CD4-positive, alpha-beta T cell treated with Interleukin-10 for 1 hour (primary cell): ENCODE results near the gene RAMP3.

ENCODE experiments used
- DNase-seq: peaks from one replicate; pipeline ENCODE4 v3.0.0-alpha.2; 2020

Gene RAMP3

GRCh38 chr7:45181286-45181960 is 23.8 kb downstream of the RAMP3 start:
- DNase-seq: no peak

- no peak for DNase-seq
Observed at GRCh38 chr7:45181991-45182855, 24.6 kb downstream of the RAMP3 start.

GRCh38 chr7:45182856-45183710 is 25.5 kb downstream of the RAMP3 start:
- no peak for DNase-seq

GRCh38 chr7:45183711-45184210 is 26.2 kb downstream of the RAMP3 start:
- DNase-seq: no peak

- DNase-seq: no peak
Observed at GRCh38 chr7:45184326-45185027, 26.9 kb downstream of the RAMP3 start.

DNA sequence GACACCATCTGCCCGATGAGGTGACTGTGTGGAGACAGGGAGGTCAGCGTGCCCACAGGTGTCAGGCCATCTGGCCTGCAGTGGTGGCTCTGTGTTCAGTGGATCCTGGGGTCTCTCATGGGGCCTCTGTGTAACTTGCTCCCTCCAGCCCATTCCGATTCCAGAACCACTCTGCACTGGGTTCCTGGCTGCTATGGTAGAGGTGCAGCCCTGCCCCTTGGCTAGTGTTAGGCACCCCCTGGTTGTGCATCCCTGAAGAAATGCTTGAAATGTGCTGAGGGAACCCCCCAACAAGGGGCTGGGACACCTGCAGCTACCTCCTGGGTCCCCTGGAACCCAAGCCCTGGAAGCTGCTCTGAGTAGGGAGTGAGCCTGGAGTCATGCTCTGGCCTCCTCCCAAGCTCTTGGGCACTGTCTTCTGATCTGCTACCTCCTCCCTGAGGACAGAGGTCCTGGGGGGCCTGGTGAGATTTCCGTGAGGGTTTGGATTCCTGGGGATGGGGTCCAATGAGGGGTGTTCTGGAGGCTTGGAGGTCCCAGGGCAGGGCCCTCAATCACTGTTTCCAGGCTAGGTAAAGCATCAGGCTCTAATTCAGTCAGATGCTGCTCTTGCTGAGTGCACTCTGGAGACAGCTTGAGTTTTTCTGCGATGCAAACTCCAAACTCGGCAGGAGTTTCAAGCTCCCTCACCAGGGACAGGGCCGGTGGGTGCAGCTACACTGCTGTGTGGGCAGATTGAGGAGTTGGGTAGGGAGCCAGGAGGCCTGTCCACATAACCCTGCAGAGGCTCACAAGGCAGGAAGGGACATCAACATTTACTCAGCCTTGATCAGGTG is 27.7 kb downstream of the RAMP3 start:
- DNase-seq: no peak

GRCh38 chr7:45185864-45186250 is 28.3 kb downstream of the RAMP3 start:
- no peak for DNase-seq

- no peak for DNase-seq
Observed at GRCh38 chr7:45186261-45186813, 28.7 kb downstream of the RAMP3 start.

- no peak for DNase-seq
Observed at GRCh38 chr7:45187089-45187945, 29.7 kb downstream of the RAMP3 start.

- no peak for DNase-seq
Observed at GRCh38 chr7:45187946-45188411, 30.4 kb downstream of the RAMP3 start.

- no peak for DNase-seq
Observed at GRCh38 chr7:45188736-45189135, 31.1 kb downstream of the RAMP3 start.

DNA sequence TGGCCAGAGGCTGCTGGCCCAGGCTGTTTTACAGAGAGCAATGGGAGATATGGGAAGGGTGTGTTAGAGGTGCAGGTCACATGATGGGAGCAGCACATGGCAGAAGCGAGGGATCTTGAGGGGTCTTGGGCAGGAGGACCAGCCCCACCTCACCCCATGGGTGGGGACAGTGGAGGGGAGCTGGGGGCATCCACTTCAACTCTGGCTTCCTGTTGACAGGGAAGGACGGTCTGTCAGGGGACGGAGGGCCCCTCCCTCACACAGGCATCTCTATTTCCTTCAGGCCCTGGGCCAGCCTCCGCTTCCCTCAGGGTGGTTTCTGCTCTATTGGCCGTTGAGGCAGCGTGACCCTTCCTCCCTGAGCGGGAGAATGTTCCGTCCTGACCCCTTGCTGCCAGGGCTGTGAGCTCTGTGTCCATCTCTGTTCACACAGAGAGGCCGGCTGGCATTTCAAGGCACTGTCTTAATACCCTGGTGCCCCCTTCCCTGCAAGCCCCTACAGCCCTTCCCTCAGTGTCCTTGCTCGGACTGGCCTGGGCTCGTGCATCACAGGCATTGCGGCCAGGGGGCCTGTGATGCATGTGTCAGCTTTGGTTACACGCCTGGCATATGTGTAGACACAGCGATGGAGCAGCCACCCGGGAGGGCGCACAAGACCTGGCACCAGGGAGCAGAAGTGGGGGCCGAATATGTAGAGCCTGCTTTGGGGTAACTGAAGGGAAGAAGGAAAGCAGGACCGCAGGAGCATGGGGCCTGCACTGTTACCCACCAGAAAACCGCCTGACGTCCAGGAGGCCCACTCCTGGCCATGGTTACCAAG is 31.8 kb downstream of the RAMP3 start:
- DNase-seq: no peak

GRCh38 chr7:45190406-45191165 is 33.0 kb downstream of the RAMP3 start:
- no peak for DNase-seq

- no peak for DNase-seq
Observed at GRCh38 chr7:45191396-45191795, 33.8 kb downstream of the RAMP3 start.

DNA sequence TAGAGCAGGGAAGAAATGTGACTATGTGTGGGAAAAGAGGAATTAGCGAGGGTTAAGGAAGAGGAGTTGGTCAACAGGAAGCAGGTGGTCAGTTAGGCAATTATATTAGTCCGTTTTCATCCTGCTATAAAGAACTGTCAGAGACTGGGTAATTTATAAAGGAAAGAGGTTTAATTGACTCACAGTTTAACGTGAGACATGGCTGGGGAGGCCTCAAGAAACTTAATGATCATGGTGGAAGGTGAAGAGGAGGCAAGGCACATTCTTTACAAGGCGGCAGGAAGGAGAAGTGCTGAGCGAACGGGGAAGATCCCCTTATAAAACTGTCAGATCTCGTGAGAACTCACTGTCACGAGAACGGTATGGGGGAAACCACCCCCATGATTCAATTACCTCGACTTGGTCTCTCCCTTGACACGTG is 35.0 kb downstream of the RAMP3 start:
- DNase-seq: no peak

DNA sequence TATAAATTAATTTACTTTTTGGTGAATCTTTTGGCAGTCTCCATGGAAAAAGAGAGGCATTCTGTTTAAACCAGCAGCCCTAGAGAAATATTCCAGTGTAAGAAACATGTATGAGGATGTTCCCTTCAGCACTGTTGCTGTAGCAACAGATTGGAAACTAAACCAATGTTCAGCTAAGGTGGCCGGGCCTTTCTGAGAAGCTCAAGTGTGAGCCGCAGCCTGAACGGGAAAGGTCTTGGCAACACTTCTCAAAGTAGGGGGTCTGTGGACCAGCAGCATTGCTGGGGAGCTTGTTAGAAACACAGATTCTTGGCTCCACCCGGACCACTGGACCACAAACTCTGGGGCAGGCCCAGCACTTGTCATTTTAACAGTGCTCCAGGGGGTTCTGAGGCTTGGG is 36.2 kb downstream of the RAMP3 start:
- DNase-seq: no peak

GRCh38 chr7:45196374-45196773 is 38.8 kb downstream of the RAMP3 start:
- no peak for DNase-seq

DNA sequence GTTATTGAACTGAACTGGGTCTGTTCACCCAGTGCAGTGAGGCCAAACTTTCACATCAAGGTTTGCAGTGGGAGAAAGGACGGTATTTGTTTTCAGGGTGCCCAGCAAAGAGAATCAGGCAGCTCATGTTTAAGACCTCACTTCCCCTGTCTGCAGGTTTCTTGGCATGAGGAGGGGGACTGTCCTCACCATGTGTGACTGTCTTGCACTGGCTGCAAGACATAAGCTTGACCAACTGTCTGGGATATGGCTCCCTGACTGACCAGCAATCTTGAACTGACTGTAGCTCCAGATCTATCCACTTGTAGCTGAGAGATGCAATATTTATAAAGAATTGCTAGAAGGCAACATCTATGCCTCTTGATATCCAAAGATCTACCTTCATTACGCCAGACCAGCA is 39.9 kb downstream of the RAMP3 start:
- DNase-seq: no peak
